ENCODE measurements around the gene EML2. TPM values are rescaled to one million over a fixed set of nuclear protein-coding genes. Genes with fewer than 3 reads are reported as not detected.

EML2 gene
- total and polyA plus RNA-seq, 11 donors: 19.0 to 50.2 (median 38.9) TPM

- Histone ChIP-seq H3K9me3 (no peaks in the 10 kb centered on the region), H3K36me3 (peaks cover 0 to 11% (median 5%) of the 10 kb centered on the region in 9 donors), H3K27ac (peak overlapping the region; percentile 92 to 100 (median 96)), H3K4me1 (peaks cover 0 to 20% (median 13%) of the 10 kb centered on the region in 12 donors), H3K27me3 (peaks cover 0 to under 1% (median 0%) of the 10 kb centered on the region in 9 donors), H3K4me3 (peak overlapping the region; percentile 22 to 85 (median 66))
- 24 to 34% (median 26%) methylated on average over 5 to 7 of the region's 7 CpGs for WGBS, 4 donors
- intact Hi-C loops (cut with DNase I): loop anchor here in 6 of 10 donors (10.0 kb wide), 3 partner anchors 50 to 160 kb away; partner anchors contain the start of genes EML2 (in 1 of the 6) and ERCC1 (in 1 of the 6)
- DNase-seq (no peak), ATAC-seq (no peak)
- no peak for TF ChIP-seq POLR2A (IDR thresholded peaks at IDR 0.05)
- no peak for TF ChIP-seq CTCF (IDR thresholded peaks at IDR 0.05)
Observed at GRCh38 chr19:45585158-45585577, 54.0 kb downstream of the EML2 start.

- intact Hi-C loops (cut with DNase I): loop anchor here in 6 of 10 donors (5.0 to 10.0 kb wide), 4 partner anchors 50 to 160 kb away; partner anchors contain the start of genes VASP (in 2 of the 6), EML2 (in 1 of the 6) and ERCC1 (in 1 of the 6)
- ATAC-seq: peak; percentile 95 to 97 (median 96)
Observed at GRCh38 chr19:45584332-45585157, 54.7 kb downstream of the EML2 start, which contains the start of gene OPA3. TSS of gene OPA3 (minus strand) at chr19:45584802. CDS start at chr19:45584764, 38 bp downstream.

GRCh38 chr19:45581576-45581975, 57.6 kb downstream of the EML2 start:
- H3K4me1 ChIP-seq: peaks cover 0 to 36% (median 25%) of the 10 kb centered on the region in 12 donors
- intact Hi-C loops (cut with DNase I): loop anchor here in 6 of 10 donors (5.0 to 10.0 kb wide), 4 partner anchors 53 to 157 kb away; partner anchors contain the start of genes VASP (in 2 of the 6), EML2 (in 1 of the 6) and ERCC1 (in 1 of the 6)
- no peaks in the 10 kb centered on the region for H3K27me3 ChIP-seq
- H3K27ac ChIP-seq: no peak overlapping the region
- whole genome bisulfite sequencing, 4 donors: 88 to 95% (median 93%) methylated on average over 7 of the region's 7 CpGs
- ATAC-seq: no peak
- TF ChIP-seq POLR2A (IDR thresholded peaks at IDR 0.05) (no peak), CTCF (IDR thresholded peaks at IDR 0.05) (no peak)
- H3K4me3 ChIP-seq: no peak overlapping the region
- H3K36me3 ChIP-seq: peaks cover 0 to 5% (median 0%) of the 10 kb centered on the region in 9 donors
- no peaks in the 10 kb centered on the region for H3K9me3 ChIP-seq
- DNase-seq: peak in 1 of 5 donors; percentile 5

More at GRCh38 chr19:45584332-45585157, 54.7 kb downstream of the EML2 start, which contains the start of gene OPA3:
- peak in 1 of 2 donors; percentile 71 for TF ChIP-seq POLR2A (IDR thresholded peaks at IDR 0.05)
- peak in 3 of 12 donors; percentile 26 to 35 (median 34) for TF ChIP-seq CTCF (IDR thresholded peaks at IDR 0.05)
- 0 to 1% (median 0%) methylated on average over 33 to 63 of the region's 63 CpGs for WGBS, 4 donors
- Histone ChIP-seq H3K27ac (peak within 1 kb of the TSS; percentile 92 to 100 (median 96)), H3K4me3 (peak within 1 kb of the TSS; percentile 52 to 85 (median 66)), H3K27me3 (no peaks in the 10 kb centered on the region), H3K4me1 (peaks cover 0 to 20% (median 13%) of the 10 kb centered on the region in 12 donors), H3K9me3 (no peaks in the 10 kb centered on the region), H3K36me3 (peaks cover 0 to 5% (median 0%) of the 10 kb centered on the region in 9 donors)
- peak; percentile 100 for DNase-seq
